ENCODE measurements around the gene DDX18. TPM values are rescaled to one million over a fixed set of nuclear protein-coding genes. Genes with fewer than 3 reads are reported as not detected.

DDX18 gene
- total RNA-seq, 1 donor from 2014 or later: 75.7 TPM

GRCh38 chr2:117854610-117855009 is 40.1 kb downstream of the DDX18 start:
- Mint-ChIP-seq H3K9me3 (ENCODE audit: unreplicated experiment) (peaks cover 5% of the 10 kb centered on the region), H3K4me1 (ENCODE audit: low read depth, unreplicated experiment) (peaks cover 3% of the 10 kb centered on the region), H3K36me3 (ENCODE audit: unreplicated experiment) (no peaks in the 10 kb centered on the region), H3K27me3 (ENCODE audit: unreplicated experiment) (peaks cover 5% of the 10 kb centered on the region), H3K4me3 (ENCODE audit: unreplicated experiment) (no peak overlapping the region), H3K27ac (ENCODE audit: unreplicated experiment) (no peak overlapping the region)
- DNase-seq: no peak
- TF ChIP-seq CTCF (IDR thresholded peaks at IDR 0.05; ENCODE audit: partially characterized antibody, unreplicated experiment): no peak

- Mint-ChIP-seq H3K9me3 (ENCODE audit: unreplicated experiment) (peaks cover 5% of the 10 kb centered on the region), H3K36me3 (ENCODE audit: unreplicated experiment) (no peaks in the 10 kb centered on the region), H3K4me3 (ENCODE audit: unreplicated experiment) (no peak overlapping the region), H3K27me3 (ENCODE audit: unreplicated experiment) (peaks cover 5% of the 10 kb centered on the region), H3K4me1 (ENCODE audit: low read depth, unreplicated experiment) (no peaks in the 10 kb centered on the region), H3K27ac (ENCODE audit: unreplicated experiment) (no peak overlapping the region)
- no peak for TF ChIP-seq CTCF (IDR thresholded peaks at IDR 0.05; ENCODE audit: partially characterized antibody, unreplicated experiment)
- no peak for DNase-seq
Observed at GRCh38 chr2:117855886-117856285, 41.4 kb downstream of the DDX18 start.

DNA sequence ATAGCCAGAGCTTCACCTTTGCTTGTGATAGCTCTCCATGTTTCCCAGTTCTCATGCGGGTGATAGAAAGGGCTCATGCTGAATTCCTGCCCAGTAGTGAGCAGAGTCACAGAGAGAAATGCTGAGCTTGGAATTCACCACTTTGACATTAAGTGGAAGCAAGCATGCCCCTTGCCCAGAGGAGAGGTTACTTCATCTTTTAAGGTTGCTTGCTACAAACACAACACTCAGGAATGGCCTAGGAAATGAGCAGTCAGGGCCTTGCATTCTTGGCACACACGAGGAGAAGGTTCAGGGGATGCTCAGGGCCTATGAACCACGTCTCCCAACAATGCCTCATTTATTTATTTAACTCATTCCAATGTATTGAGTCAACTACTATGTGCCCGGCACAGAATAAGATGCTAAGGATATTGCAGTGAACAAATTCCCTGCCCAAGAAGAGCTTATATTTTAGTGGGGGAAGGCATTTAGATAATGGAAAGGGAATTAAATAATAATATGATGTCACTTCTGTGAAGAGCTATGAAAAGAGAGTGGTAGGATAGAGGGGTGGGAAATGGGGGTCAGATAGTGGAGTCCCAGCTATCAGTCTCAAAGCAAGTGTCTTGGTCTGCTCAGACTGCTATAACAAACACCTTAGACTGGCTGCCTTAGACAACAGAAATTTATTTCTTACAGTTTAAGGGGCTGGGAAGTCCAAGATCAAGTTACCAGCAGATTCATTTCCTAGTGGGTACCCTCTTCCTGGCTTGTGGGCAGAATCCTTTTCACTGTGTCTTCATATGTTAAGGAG is 42.1 kb downstream of the DDX18 start:
- no peak for TF ChIP-seq CTCF (IDR thresholded peaks at IDR 0.05; ENCODE audit: partially characterized antibody, unreplicated experiment)
- H3K4me3 Mint-ChIP-seq (ENCODE audit: unreplicated experiment): no peak overlapping the region

GRCh38 chr2:117858336-117858735 is 43.8 kb downstream of the DDX18 start:
- Mint-ChIP-seq H3K9me3 (ENCODE audit: unreplicated experiment) (peaks cover 3% of the 10 kb centered on the region), H3K27me3 (ENCODE audit: unreplicated experiment) (peaks cover 3% of the 10 kb centered on the region), H3K27ac (ENCODE audit: unreplicated experiment) (no peak overlapping the region), H3K36me3 (ENCODE audit: unreplicated experiment) (no peaks in the 10 kb centered on the region), H3K4me1 (ENCODE audit: low read depth, unreplicated experiment) (no peaks in the 10 kb centered on the region), H3K4me3 (ENCODE audit: unreplicated experiment) (no peak overlapping the region)
- TF ChIP-seq CTCF (IDR thresholded peaks at IDR 0.05; ENCODE audit: partially characterized antibody, unreplicated experiment): no peak
- no peak for DNase-seq

More for the DNA sequence above, 42.1 kb downstream of the DDX18 start:
- Mint-ChIP-seq H3K27me3 (ENCODE audit: unreplicated experiment) (peaks cover 5% of the 10 kb centered on the region), H3K9me3 (ENCODE audit: unreplicated experiment) (peaks cover 3% of the 10 kb centered on the region), H3K27ac (ENCODE audit: unreplicated experiment) (no peak overlapping the region), H3K4me1 (ENCODE audit: low read depth, unreplicated experiment) (no peaks in the 10 kb centered on the region), H3K36me3 (ENCODE audit: unreplicated experiment) (no peaks in the 10 kb centered on the region)
- no peak for DNase-seq

DNA sequence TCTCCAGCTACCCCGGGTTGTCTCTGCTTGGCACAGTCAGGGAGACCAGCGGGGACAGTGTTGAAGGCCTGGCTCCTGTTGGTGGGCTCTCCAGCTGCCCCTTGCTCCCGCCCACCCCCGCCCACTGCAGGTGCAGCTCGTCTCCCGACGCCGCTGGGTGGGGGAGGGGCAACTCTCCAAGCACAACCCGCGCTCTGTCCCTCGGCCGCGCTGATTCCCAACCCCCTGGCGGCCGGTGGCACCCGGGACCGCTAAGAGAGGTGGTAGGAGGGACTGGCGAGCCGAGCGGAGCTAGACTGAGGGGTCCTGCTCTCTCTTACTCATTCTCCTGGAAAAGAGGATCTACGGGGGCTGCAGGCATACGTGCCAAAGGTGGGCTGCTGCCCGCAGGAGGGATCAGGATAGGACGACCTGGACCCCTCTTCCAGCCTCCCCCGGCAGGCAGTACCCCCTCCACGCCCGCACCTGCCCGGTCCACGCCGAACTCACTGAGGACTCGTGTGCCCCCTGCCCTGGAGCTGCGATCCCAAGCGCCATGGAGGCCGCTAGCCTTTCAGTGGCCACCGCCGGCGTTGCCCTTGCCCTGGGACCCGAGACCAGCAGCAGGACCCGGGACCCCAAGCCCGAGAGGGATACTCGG is 44.5 kb downstream of the DDX18 start:
- no peak overlapping the region for H3K27ac Mint-ChIP-seq (ENCODE audit: unreplicated experiment)

More for the DNA sequence above, 44.5 kb downstream of the DDX18 start:
- Mint-ChIP-seq H3K27me3 (ENCODE audit: unreplicated experiment) (peaks cover 3% of the 10 kb centered on the region), H3K9me3 (ENCODE audit: unreplicated experiment) (peaks cover 3% of the 10 kb centered on the region), H3K36me3 (ENCODE audit: unreplicated experiment) (no peaks in the 10 kb centered on the region), H3K4me1 (ENCODE audit: low read depth, unreplicated experiment) (no peaks in the 10 kb centered on the region), H3K4me3 (ENCODE audit: unreplicated experiment) (no peak overlapping the region)
- no peak for TF ChIP-seq CTCF (IDR thresholded peaks at IDR 0.05; ENCODE audit: partially characterized antibody, unreplicated experiment)
- DNase-seq: peak; percentile 37

All from glutamatergic neuron (in vitro differentiated cells).